Measurements from ENCODE around the gene ARMC8. TPM values are rescaled to one million over a fixed set of nuclear protein-coding genes. Genes with fewer than 3 reads are reported as not detected.

ARMC8 gene
- total RNA-seq, 1 experiment from 2014 or later: 63.6 TPM

GRCh38 chr3:138297876-138298275, 110.8 kb downstream of the ARMC8 start:
- H4K5ac ChIP-seq (ENCODE audit: insufficient read length, low read depth, low read length): no peak overlapping the region
- no peak overlapping the region for H3T11ph ChIP-seq (ENCODE audit: low read length)
- H2BK15ac ChIP-seq (ENCODE audit: low read depth, low read length): no peak overlapping the region
- no peaks in the 10 kb centered on the region for H4K20me1 ChIP-seq (ENCODE audit: control insufficient read depth, insufficient read depth, insufficient read length)
- no peak overlapping the region for H4K8ac ChIP-seq (replicated peaks; ENCODE audit: insufficient read length, low read depth, low read length)
- Mint-ChIP-seq H3K4me1 (no peaks in the 10 kb centered on the region), H3K36me3 (ENCODE audit: insufficient read depth in 1 of 3, low read depth in 3 of 3) (peaks cover 8 to 32% (median 24%) of the 10 kb centered on the region in 3 experiments; a peak in 6 of 7 replicates), H3K27me3 (ENCODE audit: low read depth) (no peaks in the 10 kb centered on the region), H3K4me3 (no peak overlapping the region), H3K27ac (no peak overlapping the region), H3K9me3 (no peaks in the 10 kb centered on the region)
- DNase-seq: no peak
- no peak overlapping the region for H3K14ac ChIP-seq (ENCODE audit: insufficient read depth, low read length)
- H3K4me1 ChIP-seq (ENCODE audit: insufficient read depth, low read length): no peaks in the 10 kb centered on the region
- H2BK20ac ChIP-seq (ENCODE audit: low read depth, low read length, poor library complexity, severe bottlenecking): no peak overlapping the region
- H3K79me2 ChIP-seq (ENCODE audit: insufficient read depth, low read length): no peaks in the 10 kb centered on the region
- H3K56ac ChIP-seq (ENCODE audit: insufficient read length, low read depth, low read length): no peak overlapping the region
- no peak overlapping the region for H3K9ac ChIP-seq (ENCODE audit: extremely low read depth, insufficient read length, low read length)
- H2BK12ac ChIP-seq (ENCODE audit: insufficient read length, low read depth, low read length): no peak overlapping the region
- H3K79me1 ChIP-seq (ENCODE audit: insufficient read depth, low read depth, low read length, poor library complexity, severe bottlenecking): no peaks in the 10 kb centered on the region
- H3K27me3 ChIP-seq (ENCODE audit: insufficient read depth, low read length): no peaks in the 10 kb centered on the region; the same call in 1 of the 2 replicates
- H4K91ac ChIP-seq (ENCODE audit: insufficient read length, low read depth, low read length): no peak overlapping the region
- no peak overlapping the region for H3K4me2 ChIP-seq (ENCODE audit: insufficient read depth, insufficient read length, low read length)
- no peak overlapping the region for H3K18ac ChIP-seq (ENCODE audit: insufficient read length, low read depth, low read length)
- H2AFZ ChIP-seq (ENCODE audit: low read length): no peak overlapping the region
- no peaks in the 10 kb centered on the region for H3K23me2 ChIP-seq (ENCODE audit: insufficient read length, low read depth, low read length, poor library complexity, severe bottlenecking)
- no peak overlapping the region for H3K4ac ChIP-seq (ENCODE audit: low read depth, low read length)
- H2BK120ac ChIP-seq (ENCODE audit: low read depth, low read length, poor library complexity, severe bottlenecking): no peak overlapping the region
- H2AK5ac ChIP-seq (ENCODE audit: insufficient read length, low read length): no peak overlapping the region
- no peak overlapping the region for H3K23ac ChIP-seq (ENCODE audit: insufficient read length, low read depth, low read length)
- TF ChIP-seq, protein P1, sequence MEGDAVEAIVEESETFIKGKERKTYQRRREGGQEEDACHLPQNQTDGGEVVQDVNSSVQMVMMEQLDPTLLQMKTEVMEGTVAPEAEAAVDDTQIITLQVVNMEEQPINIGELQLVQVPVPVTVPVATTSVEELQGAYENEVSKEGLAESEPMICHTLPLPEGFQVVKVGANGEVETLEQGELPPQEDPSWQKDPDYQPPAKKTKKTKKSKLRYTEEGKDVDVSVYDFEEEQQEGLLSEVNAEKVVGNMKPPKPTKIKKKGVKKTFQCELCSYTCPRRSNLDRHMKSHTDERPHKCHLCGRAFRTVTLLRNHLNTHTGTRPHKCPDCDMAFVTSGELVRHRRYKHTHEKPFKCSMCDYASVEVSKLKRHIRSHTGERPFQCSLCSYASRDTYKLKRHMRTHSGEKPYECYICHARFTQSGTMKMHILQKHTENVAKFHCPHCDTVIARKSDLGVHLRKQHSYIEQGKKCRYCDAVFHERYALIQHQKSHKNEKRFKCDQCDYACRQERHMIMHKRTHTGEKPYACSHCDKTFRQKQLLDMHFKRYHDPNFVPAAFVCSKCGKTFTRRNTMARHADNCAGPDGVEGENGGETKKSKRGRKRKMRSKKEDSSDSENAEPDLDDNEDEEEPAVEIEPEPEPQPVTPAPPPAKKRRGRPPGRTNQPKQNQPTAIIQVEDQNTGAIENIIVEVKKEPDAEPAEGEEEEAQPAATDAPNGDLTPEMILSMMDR (conservative IDR thresholded peaks at IDR 0.05): no peak
- no CpG with 5 or more reads among the region's 1 CpG for WGBS (ENCODE audit: extremely low coverage, insufficient read length, low lambda C conversion rate)
- H2BK5ac ChIP-seq (ENCODE audit: insufficient read length, low read length): no peak overlapping the region
- no peaks in the 10 kb centered on the region for H3K9me3 ChIP-seq (ENCODE audit: control insufficient read depth, low read depth, low read length)
- no peak overlapping the region for H3K27ac ChIP-seq (ENCODE audit: insufficient read length, low read depth, low read length)

Measured in H9 (cell line).